Activated T-helper 2 cell treated with anti-CD3 and anti-CD28 coated beads, Interferon-gamma antibody, Interleukin-2, Interleukin-4, amounts not matched to agents 10 μg/mL and 5 μg/mL and 100 μg/mL, durations not matched to agents 14 hours and 24 hours and 36 hours (primary cell): ENCODE results near the gene PSMD14. TPM values are rescaled to one million over a fixed set of nuclear protein-coding genes. Genes with fewer than 3 reads are reported as not detected.

Source experiments
- DNase-seq: peaks from one replicate; pipeline ENCODE4 v3.0.0; 2021; ENCODE audit warnings: low spot score
- H3K27ac Mint-ChIP-seq: one replicate; pipeline ENCODE4 v1.8.0; 2021; ENCODE audit warnings: mixed read lengths
- H3K27me3 Mint-ChIP-seq: one replicate; pipeline ENCODE4 v1.8.0; 2021; ENCODE audit warnings: low read depth, mixed read lengths
- H3K36me3 Mint-ChIP-seq: one replicate; pipeline ENCODE4 v1.8.0; 2021; ENCODE audit warnings: low read depth, mixed read lengths
- H3K4me1 Mint-ChIP-seq: one replicate; pipeline ENCODE4 v1.8.0; 2021; ENCODE audit warnings: low read depth, mixed read lengths
- H3K4me3 Mint-ChIP-seq: one replicate; pipeline ENCODE4 v1.8.0; 2021; ENCODE audit warnings: low read depth, mild to moderate bottlenecking, moderate library complexity, mixed read lengths
- H3K9me3 Mint-ChIP-seq: one replicate; pipeline ENCODE4 v1.8.0; 2021; ENCODE audit warnings: mixed read lengths
- intact Hi-C: fragments of 100-400 bp; cut with micrococcal nuclease; formaldehyde crosslinking; loops from one replicate; pipeline ENCODE4 v1.15.1; 2023
- total RNA-seq: library from RNA; stranded (reverse); gene quantifications from 2 replicates; pipeline ENCODE4 v1.2.3, GENCODE V29; 2022

The PSMD14 gene
- total RNA-seq, 1 donor from 2014 or later: 110 TPM

GRCh38 chr2:161370981-161371380, 62.8 kb downstream of the PSMD14 start:
- intact Hi-C loops: no loop called here
- no peaks in the 10 kb centered on the region for H3K9me3 Mint-ChIP-seq
- no peaks in the 10 kb centered on the region for H3K27me3 Mint-ChIP-seq
- H3K27ac Mint-ChIP-seq: no peak overlapping the region
- no peak for DNase-seq
- peaks cover 39% of the 10 kb centered on the region for H3K36me3 Mint-ChIP-seq
- H3K4me1 Mint-ChIP-seq: peaks cover 3% of the 10 kb centered on the region
- H3K4me3 Mint-ChIP-seq: no peak overlapping the region

GRCh38 chr2:161371869-161372268, 63.6 kb downstream of the PSMD14 start:
- peaks cover 3% of the 10 kb centered on the region for H3K4me1 Mint-ChIP-seq
- no peak overlapping the region for H3K27ac Mint-ChIP-seq
- intact Hi-C loops: no loop called here
- DNase-seq: no peak
- H3K36me3 Mint-ChIP-seq: peaks cover 36% of the 10 kb centered on the region
- no peak overlapping the region for H3K4me3 Mint-ChIP-seq
- no peaks in the 10 kb centered on the region for H3K9me3 Mint-ChIP-seq
- H3K27me3 Mint-ChIP-seq: no peaks in the 10 kb centered on the region

- no peak for DNase-seq
Observed at GRCh38 chr2:161373942-161374341, 65.7 kb downstream of the PSMD14 start.

GRCh38 chr2:161374446-161374845, 66.2 kb downstream of the PSMD14 start:
- no peak for DNase-seq
- Mint-ChIP-seq H3K27ac (no peak overlapping the region), H3K9me3 (no peaks in the 10 kb centered on the region), H3K4me3 (no peak overlapping the region), H3K27me3 (no peaks in the 10 kb centered on the region), H3K4me1 (peaks cover 3% of the 10 kb centered on the region), H3K36me3 (peaks cover 37% of the 10 kb centered on the region)
- intact Hi-C loops: no loop called here

More at GRCh38 chr2:161373942-161374341, 65.7 kb downstream of the PSMD14 start:
- intact Hi-C loops: no loop called here
- Mint-ChIP-seq H3K9me3 (no peaks in the 10 kb centered on the region), H3K27ac (no peak overlapping the region), H3K4me1 (peaks cover 3% of the 10 kb centered on the region), H3K27me3 (no peaks in the 10 kb centered on the region), H3K36me3 (peaks cover 37% of the 10 kb centered on the region), H3K4me3 (no peak overlapping the region)

- DNase-seq: no peak
- intact Hi-C loops: loop anchor here (10.0 kb wide), 1 partner anchor 135 kb away; no protein-coding TSS in a partner anchor
- Mint-ChIP-seq H3K36me3 (peaks cover 20% of the 10 kb centered on the region), H3K9me3 (no peaks in the 10 kb centered on the region), H3K4me1 (peaks cover 10% of the 10 kb centered on the region), H3K27ac (no peak overlapping the region), H3K4me3 (no peak overlapping the region), H3K27me3 (no peaks in the 10 kb centered on the region)
Observed at GRCh38 chr2:161379740-161380139, 71.5 kb downstream of the PSMD14 start.

- peaks cover 20% of the 10 kb centered on the region for H3K36me3 Mint-ChIP-seq
- no peaks in the 10 kb centered on the region for H3K27me3 Mint-ChIP-seq
- no peak overlapping the region for H3K27ac Mint-ChIP-seq
- no peak for DNase-seq
- no peak overlapping the region for H3K4me3 Mint-ChIP-seq
- H3K4me1 Mint-ChIP-seq: peaks cover 17% of the 10 kb centered on the region
- H3K9me3 Mint-ChIP-seq: no peaks in the 10 kb centered on the region
- intact Hi-C loops: loop anchor here (10.0 kb wide), 1 partner anchor 137 kb away; no protein-coding TSS in a partner anchor
Observed at GRCh38 chr2:161381546-161381945, 73.3 kb downstream of the PSMD14 start.

GRCh38 chr2:161382747-161383146, 74.5 kb downstream of the PSMD14 start:
- H3K9me3 Mint-ChIP-seq: no peaks in the 10 kb centered on the region
- DNase-seq: no peak
- no peaks in the 10 kb centered on the region for H3K27me3 Mint-ChIP-seq
- H3K36me3 Mint-ChIP-seq: peaks cover 23% of the 10 kb centered on the region
- intact Hi-C loops: loop anchor here (10.0 kb wide), 1 partner anchor 138 kb away; no protein-coding TSS in a partner anchor
- no peak overlapping the region for H3K4me3 Mint-ChIP-seq
- H3K27ac Mint-ChIP-seq: no peak overlapping the region
- H3K4me1 Mint-ChIP-seq: peaks cover 24% of the 10 kb centered on the region

- intact Hi-C loops: loop anchor here (2.0 to 10.0 kb wide), 3 partner anchors 26 to 140 kb away; partner anchors contain the start of gene PSMD14
- Mint-ChIP-seq H3K4me1 (peaks cover 31% of the 10 kb centered on the region), H3K9me3 (no peaks in the 10 kb centered on the region), H3K36me3 (peaks cover 25% of the 10 kb centered on the region), H3K4me3 (peak overlapping the region; percentile 45), H3K27ac (no peak overlapping the region), H3K27me3 (no peaks in the 10 kb centered on the region)
- peak; percentile 24 for DNase-seq
Observed at GRCh38 chr2:161384864-161385263, 76.6 kb downstream of the PSMD14 start.

- intact Hi-C loops: loop anchor here (10.0 kb wide), 1 partner anchor 142 kb away; no protein-coding TSS in a partner anchor
- peaks cover 31% of the 10 kb centered on the region for H3K36me3 Mint-ChIP-seq
- DNase-seq: no peak
- H3K9me3 Mint-ChIP-seq: no peaks in the 10 kb centered on the region
- no peak overlapping the region for H3K4me3 Mint-ChIP-seq
- H3K27me3 Mint-ChIP-seq: no peaks in the 10 kb centered on the region
- peaks cover 37% of the 10 kb centered on the region for H3K4me1 Mint-ChIP-seq
- peak overlapping the region; percentile 33 for H3K27ac Mint-ChIP-seq
Observed at GRCh38 chr2:161386228-161386824, 78.1 kb downstream of the PSMD14 start.

- no peak for DNase-seq
- H3K27ac Mint-ChIP-seq: no peak overlapping the region
- peaks cover 46% of the 10 kb centered on the region for H3K36me3 Mint-ChIP-seq
- H3K4me3 Mint-ChIP-seq: no peak overlapping the region
- intact Hi-C loops: loop anchor here (10.0 kb wide), 1 partner anchor 143 kb away; no protein-coding TSS in a partner anchor
- H3K27me3 Mint-ChIP-seq: no peaks in the 10 kb centered on the region
- H3K4me1 Mint-ChIP-seq: peaks cover 38% of the 10 kb centered on the region
- H3K9me3 Mint-ChIP-seq: no peaks in the 10 kb centered on the region
Observed at GRCh38 chr2:161388146-161388779, 80.0 kb downstream of the PSMD14 start.

GRCh38 chr2:161391737-161392506, 83.7 kb downstream of the PSMD14 start:
- Mint-ChIP-seq H3K36me3 (peaks cover 60% of the 10 kb centered on the region), H3K4me3 (no peak overlapping the region), H3K4me1 (peaks cover 17% of the 10 kb centered on the region), H3K27me3 (no peaks in the 10 kb centered on the region), H3K9me3 (no peaks in the 10 kb centered on the region), H3K27ac (no peak overlapping the region)
- intact Hi-C loops: no loop called here
- no peak for DNase-seq

GRCh38 chr2:161400076-161400475, 91.9 kb downstream of the PSMD14 start:
- intact Hi-C loops: no loop called here
- Mint-ChIP-seq H3K27ac (no peak overlapping the region), H3K9me3 (no peaks in the 10 kb centered on the region), H3K4me1 (peaks cover 5% of the 10 kb centered on the region), H3K27me3 (no peaks in the 10 kb centered on the region), H3K4me3 (no peak overlapping the region), H3K36me3 (peaks cover 49% of the 10 kb centered on the region)
- DNase-seq: no peak

- peaks cover 5% of the 10 kb centered on the region for H3K4me1 Mint-ChIP-seq
- H3K9me3 Mint-ChIP-seq: no peaks in the 10 kb centered on the region
- intact Hi-C loops: no loop called here
Observed at GRCh38 chr2:161402297-161402696, 94.1 kb downstream of the PSMD14 start.

More at GRCh38 chr2:161402297-161402696, 94.1 kb downstream of the PSMD14 start:
- no peak overlapping the region for H3K27ac Mint-ChIP-seq
- no peak for DNase-seq
- peaks cover 30% of the 10 kb centered on the region for H3K36me3 Mint-ChIP-seq
- no peak overlapping the region for H3K4me3 Mint-ChIP-seq
- H3K27me3 Mint-ChIP-seq: no peaks in the 10 kb centered on the region
